RKO (cell line): Measurements from ENCODE around the gene FBXL12.
"Not testable (repeated sequence)": the region's sequence is repeated elsewhere in the genome, so short reads cannot be mapped to it uniquely, and the experiment has no call there.

Source experiments
- DNase-seq: peaks from one replicate; pipeline ENCODE4 v3.0.0-alpha.2; 2016; ENCODE audit warnings: low spot score

Gene FBXL12

GRCh38 chr19:9792206-9793070 is 26.4 kb downstream of the FBXL12 start:
- peak; percentile 78 for DNase-seq

- DNase-seq: peak; percentile 82
These were observed 27.2 kb downstream of the FBXL12 start for GRCh38 chr19:9791552-9792205.

GRCh38 chr19:9791073-9791367 is 27.9 kb downstream of the FBXL12 start:
- not testable (repeated sequence) for DNase-seq

GRCh38 chr19:9789579-9789978 is 29.3 kb downstream of the FBXL12 start:
- not testable (repeated sequence) for DNase-seq

GRCh38 chr19:9789066-9789465 is 29.8 kb downstream of the FBXL12 start:
- no peak for DNase-seq

GRCh38 chr19:9788604-9789003 is 30.3 kb downstream of the FBXL12 start:
- DNase-seq: not testable (repeated sequence)

- no peak for DNase-seq
These were observed 32.1 kb downstream of the FBXL12 start for GRCh38 chr19:9786819-9787218.

GRCh38 chr19:9786342-9786741 is 32.5 kb downstream of the FBXL12 start:
- no peak for DNase-seq

- peak; percentile 82 for DNase-seq
These were observed 33.2 kb downstream of the FBXL12 start for GRCh38 chr19:9785367-9786331.

GRCh38 chr19:9784163-9784496 is 34.7 kb downstream of the FBXL12 start:
- not testable (repeated sequence) for DNase-seq

GRCh38 chr19:9782338-9782737 is 36.5 kb downstream of the FBXL12 start:
- DNase-seq: no peak

GRCh38 chr19:9768175-9769112 is 50.4 kb downstream of the FBXL12 start, which contains the start of gene ZNF846:
TSS of gene ZNF846 (minus strand) at chr19:9768738. CDS start at chr19:9764950, 3,788 bp downstream.
- peak; percentile 97 for DNase-seq
